ENCODE data around the gene FGD3. TPM values are rescaled to one million over a fixed set of nuclear protein-coding genes. Genes with fewer than 3 reads are reported as not detected.

Gene FGD3
- polyA plus RNA-seq, 2 donors, result 2.1 to 2.3 TPM

DNA sequence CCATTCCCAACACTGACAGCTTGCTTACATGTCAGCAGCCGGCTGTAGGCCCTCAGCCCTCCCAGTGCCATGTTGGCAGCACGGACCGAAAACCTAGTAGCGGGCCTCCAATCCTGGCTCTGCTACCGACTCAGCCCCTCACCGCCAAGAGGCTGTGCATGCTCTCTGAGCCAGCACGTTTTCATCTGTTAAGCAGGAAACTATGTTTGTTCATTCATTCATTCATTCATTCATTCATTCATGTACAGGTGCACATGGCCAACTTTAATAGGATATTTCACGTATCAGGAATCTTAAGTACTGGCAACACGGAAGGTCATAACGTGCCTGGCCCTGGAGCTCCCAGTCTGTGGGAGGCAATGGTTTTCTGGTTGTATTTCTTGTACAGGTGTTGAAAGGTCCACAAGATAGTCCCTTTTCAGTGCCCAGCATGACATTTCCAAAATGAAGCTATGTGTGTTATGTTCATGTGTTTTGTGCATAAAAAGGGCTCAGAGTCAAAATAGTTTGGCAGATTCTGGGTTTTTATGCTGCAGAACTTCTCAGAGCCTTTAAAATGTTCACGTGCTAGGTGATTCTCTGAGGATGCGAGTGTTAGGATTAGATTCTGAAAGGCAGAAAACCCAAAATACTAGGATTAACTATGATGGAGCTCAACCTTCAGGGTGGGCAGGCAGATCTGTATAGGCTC is 128.9 kb downstream of the FGD3 start:
- no peaks in the 10 kb centered on the region for H3K27me3 ChIP-seq (ENCODE audit: control insufficient read depth in 1 of 2, insufficient read depth in 2 of 2, low read length in 2 of 2)
- no peak overlapping the region for H3K27ac ChIP-seq (ENCODE audit: low read depth in 2 of 2, low read length in 1 of 2)
- no peaks in the 10 kb centered on the region for H3K9me3 ChIP-seq (ENCODE audit: control insufficient read depth in 2 of 2, insufficient read depth in 1 of 2, low read depth in 1 of 2, low read length in 1 of 2)
- H3K36me3 ChIP-seq (ENCODE audit: control insufficient read depth in 2 of 2, insufficient read depth in 2 of 2, low read length in 1 of 2), result no peaks in the 10 kb centered on the region
- WGBS, 2 donors, result 87 to 95% methylated on average over 12 of the region's 12 CpGs
- peaks cover 2 to 3% of the 10 kb centered on the region in 2 donors for H3K4me1 ChIP-seq (ENCODE audit: control insufficient read depth in 2 of 2, insufficient read depth in 2 of 2, low read length in 1 of 2)
- no peak overlapping the region for H3K4me3 ChIP-seq (ENCODE audit: low read depth in 1 of 2, low read length in 2 of 2)

DNA sequence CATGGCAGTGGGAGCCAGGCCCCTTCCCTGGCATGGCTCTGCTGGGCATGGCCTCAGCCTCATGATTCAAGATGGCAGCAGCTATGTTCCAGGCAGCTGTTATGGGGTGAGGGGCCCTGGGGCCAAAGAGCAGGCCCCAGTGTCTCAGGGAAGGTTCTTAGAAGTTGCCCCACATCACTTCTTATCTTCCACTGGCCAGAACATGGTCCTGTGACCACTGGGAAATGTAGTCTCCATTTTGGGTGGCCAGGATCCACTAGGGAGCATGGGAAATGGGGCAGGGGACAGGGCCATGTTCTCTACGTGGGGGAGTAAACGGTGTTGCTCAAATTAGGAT is 129.4 kb downstream of the FGD3 start:
- H3K9me3 ChIP-seq (ENCODE audit: control insufficient read depth in 2 of 2, insufficient read depth in 1 of 2, low read depth in 1 of 2, low read length in 1 of 2), result no peaks in the 10 kb centered on the region
- H3K4me1 ChIP-seq (ENCODE audit: control insufficient read depth in 2 of 2, insufficient read depth in 2 of 2, low read length in 1 of 2), result peaks cover 2 to 3% of the 10 kb centered on the region in 2 donors
- no peaks in the 10 kb centered on the region for H3K27me3 ChIP-seq (ENCODE audit: control insufficient read depth in 1 of 2, insufficient read depth in 2 of 2, low read length in 2 of 2)
- no peaks in the 10 kb centered on the region for H3K36me3 ChIP-seq (ENCODE audit: control insufficient read depth in 2 of 2, insufficient read depth in 2 of 2, low read length in 1 of 2)
- WGBS, 2 donors, result 99 to 100% methylated on average over 2 of the region's 2 CpGs
- no peak overlapping the region for H3K27ac ChIP-seq (ENCODE audit: low read depth in 2 of 2, low read length in 1 of 2)
- H3K4me3 ChIP-seq (ENCODE audit: low read depth in 1 of 2, low read length in 2 of 2), result no peak overlapping the region

GRCh38 chr9:93077367-93077766 is 130.0 kb downstream of the FGD3 start:
- Histone ChIP-seq H3K27me3 (ENCODE audit: control insufficient read depth in 1 of 2, insufficient read depth in 2 of 2, low read length in 2 of 2) (no peaks in the 10 kb centered on the region), H3K4me3 (ENCODE audit: low read depth in 1 of 2, low read length in 2 of 2) (no peak overlapping the region), H3K4me1 (ENCODE audit: control insufficient read depth in 2 of 2, insufficient read depth in 2 of 2, low read length in 1 of 2) (peaks cover under 1 to 2% of the 10 kb centered on the region in 2 donors), H3K27ac (ENCODE audit: low read depth in 2 of 2, low read length in 1 of 2) (no peak overlapping the region), H3K36me3 (ENCODE audit: control insufficient read depth in 2 of 2, insufficient read depth in 2 of 2, low read length in 1 of 2) (no peaks in the 10 kb centered on the region), H3K9me3 (ENCODE audit: control insufficient read depth in 2 of 2, insufficient read depth in 1 of 2, low read depth in 1 of 2, low read length in 1 of 2) (no peaks in the 10 kb centered on the region)
- WGBS, 2 donors, result 96 to 100% methylated on average over 1 of the region's 1 CpG

- Histone ChIP-seq H3K9me3 (ENCODE audit: control insufficient read depth in 2 of 2, insufficient read depth in 1 of 2, low read depth in 1 of 2, low read length in 1 of 2) (no peaks in the 10 kb centered on the region), H3K4me1 (ENCODE audit: control insufficient read depth in 2 of 2, insufficient read depth in 2 of 2, low read length in 1 of 2) (peaks cover 0 to 2% of the 10 kb centered on the region in 2 donors), H3K36me3 (ENCODE audit: control insufficient read depth in 2 of 2, insufficient read depth in 2 of 2, low read length in 1 of 2) (no peaks in the 10 kb centered on the region), H3K27ac (ENCODE audit: low read depth in 2 of 2, low read length in 1 of 2) (no peak overlapping the region), H3K4me3 (ENCODE audit: low read depth in 1 of 2, low read length in 2 of 2) (no peak overlapping the region), H3K27me3 (ENCODE audit: control insufficient read depth in 1 of 2, insufficient read depth in 2 of 2, low read length in 2 of 2) (no peaks in the 10 kb centered on the region)
- WGBS, 2 donors, result 96 to 97% methylated on average over 16 of the region's 16 CpGs
Measured at GRCh38 chr9:93077811-93078210, 130.5 kb downstream of the FGD3 start.

- 94% methylated on average over 13 of the region's 13 CpGs for WGBS, 2 donors
- H3K27me3 ChIP-seq (ENCODE audit: control insufficient read depth in 1 of 2, insufficient read depth in 2 of 2, low read length in 2 of 2), result no peaks in the 10 kb centered on the region
- no peaks in the 10 kb centered on the region for H3K4me1 ChIP-seq (ENCODE audit: control insufficient read depth in 2 of 2, insufficient read depth in 2 of 2, low read length in 1 of 2)
- no peak overlapping the region for H3K27ac ChIP-seq (ENCODE audit: low read depth in 2 of 2, low read length in 1 of 2)
- no peaks in the 10 kb centered on the region for H3K36me3 ChIP-seq (ENCODE audit: control insufficient read depth in 2 of 2, insufficient read depth in 2 of 2, low read length in 1 of 2)
- H3K9me3 ChIP-seq (ENCODE audit: control insufficient read depth in 2 of 2, insufficient read depth in 1 of 2, low read depth in 1 of 2, low read length in 1 of 2), result no peaks in the 10 kb centered on the region
- no peak overlapping the region for H3K4me3 ChIP-seq (ENCODE audit: low read depth in 1 of 2, low read length in 2 of 2)
Measured at GRCh38 chr9:93079371-93079770, 132.0 kb downstream of the FGD3 start.

DNA sequence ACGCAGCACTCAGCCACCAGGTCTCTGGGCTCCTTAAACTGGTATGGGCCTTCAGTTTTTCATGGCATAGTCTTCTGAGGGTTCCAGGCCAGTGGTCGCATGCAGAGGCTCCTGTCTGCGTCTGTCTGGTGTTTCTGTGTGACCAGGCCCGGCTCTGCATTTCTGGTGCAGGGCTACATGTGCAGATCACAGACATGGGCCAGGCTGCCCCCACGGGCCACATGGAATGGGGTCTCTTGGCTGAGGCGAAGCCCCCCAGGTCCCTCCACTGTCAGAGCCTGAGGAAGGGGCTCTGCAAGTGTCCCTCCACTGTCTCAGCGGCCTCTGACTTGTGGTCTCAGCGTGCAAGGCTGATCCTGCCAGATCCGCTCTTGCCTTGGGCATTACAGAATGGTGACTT is 133.1 kb downstream of the FGD3 start:
- Histone ChIP-seq H3K27me3 (ENCODE audit: control insufficient read depth in 1 of 2, insufficient read depth in 2 of 2, low read length in 2 of 2) (no peaks in the 10 kb centered on the region), H3K9me3 (ENCODE audit: control insufficient read depth in 2 of 2, insufficient read depth in 1 of 2, low read depth in 1 of 2, low read length in 1 of 2) (no peaks in the 10 kb centered on the region), H3K4me3 (ENCODE audit: low read depth in 1 of 2, low read length in 2 of 2) (no peak overlapping the region), H3K27ac (ENCODE audit: low read depth in 2 of 2, low read length in 1 of 2) (no peak overlapping the region), H3K4me1 (ENCODE audit: control insufficient read depth in 2 of 2, insufficient read depth in 2 of 2, low read length in 1 of 2) (no peaks in the 10 kb centered on the region), H3K36me3 (ENCODE audit: control insufficient read depth in 2 of 2, insufficient read depth in 2 of 2, low read length in 1 of 2) (no peaks in the 10 kb centered on the region)
- 92 to 94% methylated on average over 9 of the region's 9 CpGs for WGBS, 2 donors

- no peaks in the 10 kb centered on the region for H3K36me3 ChIP-seq (ENCODE audit: control insufficient read depth in 2 of 2, insufficient read depth in 2 of 2, low read length in 1 of 2)
- H3K4me3 ChIP-seq (ENCODE audit: low read depth in 1 of 2, low read length in 2 of 2), result no peak overlapping the region
- H3K4me1 ChIP-seq (ENCODE audit: control insufficient read depth in 2 of 2, insufficient read depth in 2 of 2, low read length in 1 of 2), result no peaks in the 10 kb centered on the region
- H3K9me3 ChIP-seq (ENCODE audit: control insufficient read depth in 2 of 2, insufficient read depth in 1 of 2, low read depth in 1 of 2, low read length in 1 of 2), result peaks cover 0 to 3% of the 10 kb centered on the region in 2 donors
- 91% methylated on average over 10 of the region's 10 CpGs for WGBS, 2 donors
- no peaks in the 10 kb centered on the region for H3K27me3 ChIP-seq (ENCODE audit: control insufficient read depth in 1 of 2, insufficient read depth in 2 of 2, low read length in 2 of 2)
- H3K27ac ChIP-seq (ENCODE audit: low read depth in 2 of 2, low read length in 1 of 2), result no peak overlapping the region
Measured at GRCh38 chr9:93081081-93081529, 133.8 kb downstream of the FGD3 start.

DNA sequence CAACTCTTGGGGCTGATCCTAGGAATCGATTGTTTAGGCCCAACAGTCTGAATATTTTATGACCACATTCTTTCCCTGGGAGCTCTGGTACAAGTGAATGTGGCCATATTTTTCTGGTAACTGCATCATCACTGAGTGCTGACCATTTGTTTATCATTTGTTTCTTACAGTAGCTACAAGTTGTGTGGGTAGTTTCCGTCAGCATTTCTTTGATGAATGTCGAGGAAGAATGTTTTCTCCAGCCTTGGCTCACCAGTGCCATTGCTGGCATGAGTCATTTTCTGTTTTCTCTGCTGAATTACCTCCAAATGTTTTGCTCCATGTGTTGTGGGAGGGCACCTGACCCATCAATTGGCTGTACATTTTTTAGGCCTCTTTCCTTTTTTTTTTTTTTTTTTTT is 134.6 kb downstream of the FGD3 start:
- no peaks in the 10 kb centered on the region for H3K36me3 ChIP-seq (ENCODE audit: control insufficient read depth in 2 of 2, insufficient read depth in 2 of 2, low read length in 1 of 2)
- H3K27me3 ChIP-seq (ENCODE audit: control insufficient read depth in 1 of 2, insufficient read depth in 2 of 2, low read length in 2 of 2), result no peaks in the 10 kb centered on the region
- no peak overlapping the region for H3K4me3 ChIP-seq (ENCODE audit: low read depth in 1 of 2, low read length in 2 of 2)
- H3K9me3 ChIP-seq (ENCODE audit: control insufficient read depth in 2 of 2, insufficient read depth in 1 of 2, low read depth in 1 of 2, low read length in 1 of 2), result peaks cover 0 to 3% of the 10 kb centered on the region in 2 donors
- H3K4me1 ChIP-seq (ENCODE audit: control insufficient read depth in 2 of 2, insufficient read depth in 2 of 2, low read length in 1 of 2), result no peaks in the 10 kb centered on the region
- H3K27ac ChIP-seq (ENCODE audit: low read depth in 2 of 2, low read length in 1 of 2), result no peak overlapping the region
- WGBS, 2 donors, result 54 to 71% methylated on average over 3 of the region's 3 CpGs

GRCh38 chr9:93082841-93083411 is 135.6 kb downstream of the FGD3 start:
- Histone ChIP-seq H3K9me3 (ENCODE audit: control insufficient read depth in 2 of 2, insufficient read depth in 1 of 2, low read depth in 1 of 2, low read length in 1 of 2) (peaks cover 0 to 3% of the 10 kb centered on the region in 2 donors), H3K27ac (ENCODE audit: low read depth in 2 of 2, low read length in 1 of 2) (no peak overlapping the region), H3K27me3 (ENCODE audit: control insufficient read depth in 1 of 2, insufficient read depth in 2 of 2, low read length in 2 of 2) (no peaks in the 10 kb centered on the region), H3K4me3 (ENCODE audit: low read depth in 1 of 2, low read length in 2 of 2) (no peak overlapping the region), H3K36me3 (ENCODE audit: control insufficient read depth in 2 of 2, insufficient read depth in 2 of 2, low read length in 1 of 2) (no peaks in the 10 kb centered on the region), H3K4me1 (ENCODE audit: control insufficient read depth in 2 of 2, insufficient read depth in 2 of 2, low read length in 1 of 2) (no peaks in the 10 kb centered on the region)
- WGBS, 2 donors, result 63 to 75% methylated on average over 18 of the region's 18 CpGs

Measured in esophagus (tissue), 2 donors.